ENCODE data around the gene MS4A10. TPM values are rescaled to one million over a fixed set of nuclear protein-coding genes. Genes with fewer than 3 reads are reported as not detected.
A peak's percentile ranks its signal among the peaks of the same experiment; 100 is the strongest.

MS4A10 gene
- total and polyA plus RNA-seq, 2 experiments from 2014 or later: not detected

DNA sequence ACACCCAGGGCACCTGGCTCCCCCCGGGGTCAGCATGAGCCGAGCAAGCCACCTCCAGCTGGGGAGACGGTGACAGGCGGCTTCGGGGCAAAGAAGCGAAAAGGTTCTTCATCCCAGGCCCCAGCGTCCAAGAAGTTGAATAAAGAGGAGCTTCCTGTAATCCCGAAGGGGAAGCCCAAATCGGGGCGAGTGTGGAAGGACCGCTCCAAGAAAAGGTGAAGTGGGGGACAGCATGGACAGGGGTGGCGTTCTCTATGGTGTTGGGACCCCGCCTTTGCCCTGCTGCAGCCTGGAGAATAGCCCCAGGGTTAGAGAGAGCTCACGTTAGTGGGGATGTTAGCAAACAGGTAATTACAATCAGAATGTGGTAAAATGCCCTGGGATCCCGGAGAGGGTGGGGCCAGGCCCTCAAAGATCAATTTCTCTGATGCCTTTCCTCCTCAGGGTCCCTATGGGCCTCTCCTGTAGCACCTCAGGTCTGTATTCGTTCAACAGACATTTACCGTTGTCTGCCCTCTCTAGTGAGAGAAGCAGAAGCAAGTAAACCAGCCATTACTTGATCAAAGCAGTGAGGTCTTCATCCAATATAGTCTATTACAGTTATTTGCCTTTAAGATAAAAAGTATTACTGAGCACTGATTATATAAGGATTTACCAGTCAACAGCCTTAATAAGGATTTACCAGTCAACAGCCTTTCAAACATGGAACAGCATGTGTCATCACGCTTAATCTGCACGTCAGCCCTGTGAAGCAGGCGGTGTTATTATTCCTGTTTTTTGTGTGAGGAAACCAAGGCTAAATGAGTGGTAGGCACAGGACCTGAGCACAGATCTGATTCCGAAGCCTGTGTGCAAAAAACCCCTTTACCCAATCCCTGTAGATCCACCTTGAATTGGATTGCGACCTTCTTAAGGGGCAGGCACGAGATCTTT, 57.8 kb downstream of the MS4A10 start:
- TF ChIP-seq, protein P1, sequence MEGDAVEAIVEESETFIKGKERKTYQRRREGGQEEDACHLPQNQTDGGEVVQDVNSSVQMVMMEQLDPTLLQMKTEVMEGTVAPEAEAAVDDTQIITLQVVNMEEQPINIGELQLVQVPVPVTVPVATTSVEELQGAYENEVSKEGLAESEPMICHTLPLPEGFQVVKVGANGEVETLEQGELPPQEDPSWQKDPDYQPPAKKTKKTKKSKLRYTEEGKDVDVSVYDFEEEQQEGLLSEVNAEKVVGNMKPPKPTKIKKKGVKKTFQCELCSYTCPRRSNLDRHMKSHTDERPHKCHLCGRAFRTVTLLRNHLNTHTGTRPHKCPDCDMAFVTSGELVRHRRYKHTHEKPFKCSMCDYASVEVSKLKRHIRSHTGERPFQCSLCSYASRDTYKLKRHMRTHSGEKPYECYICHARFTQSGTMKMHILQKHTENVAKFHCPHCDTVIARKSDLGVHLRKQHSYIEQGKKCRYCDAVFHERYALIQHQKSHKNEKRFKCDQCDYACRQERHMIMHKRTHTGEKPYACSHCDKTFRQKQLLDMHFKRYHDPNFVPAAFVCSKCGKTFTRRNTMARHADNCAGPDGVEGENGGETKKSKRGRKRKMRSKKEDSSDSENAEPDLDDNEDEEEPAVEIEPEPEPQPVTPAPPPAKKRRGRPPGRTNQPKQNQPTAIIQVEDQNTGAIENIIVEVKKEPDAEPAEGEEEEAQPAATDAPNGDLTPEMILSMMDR (IDR thresholded peaks at IDR 0.05; ENCODE audit: low read depth, low read length): no peak
- H3K9me3 ChIP-seq (ENCODE audit: low read depth): no peaks in the 10 kb centered on the region
- no peak overlapping the region for H3K27ac ChIP-seq
- H3K36me3 ChIP-seq: no peaks in the 10 kb centered on the region
- H3K4me1 ChIP-seq (ENCODE audit: low read depth): peaks cover 4% of the 10 kb centered on the region
- H3K27me3 ChIP-seq: no peaks in the 10 kb centered on the region
- DNase-seq (ENCODE audit: low read depth in 1 of 2, low spot score in 1 of 2): no peak
- peak overlapping the region; percentile 88 for H3K4me3 ChIP-seq

DNA sequence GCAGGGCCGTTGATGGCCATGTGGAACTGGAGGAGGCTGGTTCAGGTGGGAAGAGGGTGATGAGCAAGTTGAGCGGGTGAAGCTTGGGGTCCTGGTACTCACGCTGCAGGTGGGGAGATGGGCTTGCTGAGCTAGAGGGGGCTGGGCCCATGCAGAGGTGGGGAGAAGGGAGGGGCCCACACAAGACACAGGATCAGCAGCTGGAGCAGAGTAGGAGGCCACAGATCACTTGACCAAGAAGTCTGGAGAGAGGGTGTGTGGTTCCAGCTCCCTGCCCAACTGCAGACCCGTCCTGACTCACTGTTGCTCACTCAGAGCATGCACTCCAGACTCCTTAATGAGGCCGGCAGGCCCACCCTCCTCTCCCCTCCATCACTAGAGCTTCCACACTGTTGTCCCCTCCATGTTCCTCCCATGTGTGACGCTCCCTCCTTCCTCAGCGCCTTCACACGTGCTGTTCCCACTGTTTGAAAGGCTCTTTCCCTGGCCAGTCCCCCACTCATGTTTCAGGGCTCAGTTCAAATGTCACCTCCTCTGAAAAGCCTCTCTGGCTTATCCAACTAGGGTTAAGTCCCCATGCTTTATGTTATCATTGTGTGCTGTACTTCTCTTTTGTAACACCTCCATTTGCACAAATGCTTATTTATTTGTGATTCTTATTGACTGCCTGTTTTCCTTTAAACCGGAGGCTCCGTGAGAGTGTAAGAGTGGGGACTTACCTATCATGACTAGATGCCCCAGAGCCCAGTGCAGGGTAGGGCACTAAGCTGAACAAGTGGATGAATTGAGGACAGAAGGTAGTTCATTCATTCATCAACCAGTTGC, 59.1 kb downstream of the MS4A10 start:
- H3K4me3 ChIP-seq: no peak overlapping the region

DNA sequence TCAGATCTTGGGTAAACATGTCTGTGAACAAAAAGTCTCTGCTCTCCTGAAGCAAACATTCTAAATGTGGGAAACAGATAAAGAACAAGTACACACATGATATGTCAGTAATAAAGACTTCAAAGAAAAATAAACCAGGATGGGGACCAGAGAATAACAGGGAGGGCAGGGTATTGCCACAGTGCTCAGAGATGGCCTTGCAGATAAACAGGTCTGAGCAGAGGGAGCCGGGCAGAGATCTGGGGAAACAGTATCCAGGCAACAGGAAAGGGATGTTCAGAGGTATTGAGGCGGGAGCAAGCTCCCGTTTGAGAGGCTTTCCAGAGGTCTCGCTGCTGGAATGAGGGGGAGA, 59.7 kb downstream of the MS4A10 start:
- no peak for DNase-seq (ENCODE audit: low read depth in 1 of 2, low spot score in 1 of 2)
- H3K27ac ChIP-seq: no peak overlapping the region
- H3K4me1 ChIP-seq (ENCODE audit: low read depth): peaks cover 4% of the 10 kb centered on the region
- no peaks in the 10 kb centered on the region for H3K9me3 ChIP-seq (ENCODE audit: low read depth)
- H3K36me3 ChIP-seq: no peaks in the 10 kb centered on the region
- H3K27me3 ChIP-seq: no peaks in the 10 kb centered on the region
- TF ChIP-seq, protein P1 (IDR thresholded peaks at IDR 0.05; ENCODE audit: low read depth, low read length): no peak
- H3K4me3 ChIP-seq: no peak overlapping the region

More for the DNA sequence above, 59.1 kb downstream of the MS4A10 start:
- no peaks in the 10 kb centered on the region for H3K27me3 ChIP-seq
- H3K36me3 ChIP-seq: no peaks in the 10 kb centered on the region
- TF ChIP-seq, protein P1 (IDR thresholded peaks at IDR 0.05; ENCODE audit: low read depth, low read length): no peak
- no peak overlapping the region for H3K27ac ChIP-seq
- no peaks in the 10 kb centered on the region for H3K9me3 ChIP-seq (ENCODE audit: low read depth)
- no peak for DNase-seq (ENCODE audit: low read depth in 1 of 2, low spot score in 1 of 2)
- H3K4me1 ChIP-seq (ENCODE audit: low read depth): peaks cover 4% of the 10 kb centered on the region

GRCh38 chr11:60845338-60845737, 60.2 kb downstream of the MS4A10 start:
- no peaks in the 10 kb centered on the region for H3K36me3 ChIP-seq
- no peak overlapping the region for H3K27ac ChIP-seq
- H3K4me1 ChIP-seq (ENCODE audit: low read depth): peaks cover 4% of the 10 kb centered on the region
- DNase-seq (ENCODE audit: low read depth in 1 of 2, low spot score in 1 of 2): no peak
- TF ChIP-seq, protein P1 (IDR thresholded peaks at IDR 0.05; ENCODE audit: low read depth, low read length): no peak
- H3K9me3 ChIP-seq (ENCODE audit: low read depth): no peaks in the 10 kb centered on the region
- no peak overlapping the region for H3K4me3 ChIP-seq
- no peaks in the 10 kb centered on the region for H3K27me3 ChIP-seq

- Histone ChIP-seq H3K4me1 (ENCODE audit: low read depth) (peaks cover 4% of the 10 kb centered on the region), H3K9me3 (ENCODE audit: low read depth) (no peaks in the 10 kb centered on the region), H3K27ac (no peak overlapping the region), H3K4me3 (no peak overlapping the region), H3K27me3 (peaks cover 3% of the 10 kb centered on the region), H3K36me3 (no peaks in the 10 kb centered on the region)
- no peak for DNase-seq (ENCODE audit: low read depth in 1 of 2, low spot score in 1 of 2)
- TF ChIP-seq, protein P1 (IDR thresholded peaks at IDR 0.05; ENCODE audit: low read depth, low read length): no peak
Observed at GRCh38 chr11:60847281-60847680, 62.1 kb downstream of the MS4A10 start.

Measured in cardiac muscle cell (in vitro differentiated cells and primary cell).